Endothelial cell of umbilical vein (primary cell): ENCODE results near the gene TBATA. TPM values are rescaled to one million over a fixed set of nuclear protein-coding genes. Genes with fewer than 3 reads are reported as not detected.

Source experiments
- BruUV-seq: library from RNA; stranded (reverse); fragments of 400-500 nt; replicated peaks from 2 replicates; lab custom pipeline; 2021; lab: Mats Ljungman, UMichigan
- CTCF ChIA-PET: fragments of 300-600, 350-600 bp; sonication (Branson Sonifier 250); formaldehyde crosslinking; loops from one replicate; lab custom pipeline; 2021; ENCODE audit warnings: antibody characterized with exemption, inconsistent platforms; lab: Charles Lee
- POLR2A ChIA-PET: fragments of 300-600, 350-600 bp; sonication (Branson Sonifier 250); formaldehyde crosslinking; loops from one replicate; lab custom pipeline; 2021; ENCODE audit warnings: antibody characterized with exemption, inconsistent platforms; lab: Charles Lee
- DNase-seq: peaks from one replicate; pipeline ENCODE4 v3.0.0-alpha.2; 2011; ENCODE audit warnings: low read depth, low spot score
- FAIRE-seq: peaks from 2 replicates; lab custom pipeline; 2011; peaks lifted over from hg19 to GRCh38; lab: Jason Lieb, UNC
- H2AFZ ChIP-seq: 2 replicates; pipeline ENCODE4 v1.6.0; 2012; ENCODE audit warnings: low read depth, low read length, control low read depth, inconsistent platforms
- H3K27ac ChIP-seq: 2 replicates; pipeline ENCODE4 v1.5.1; 2011; ENCODE audit warnings: low read depth, mild to moderate bottlenecking, control low read depth, low read length, moderate library complexity; ENCODE audit not compliant: insufficient read depth
- H3K27me3 ChIP-seq, 2 experiments: 2 replicates each; pipeline versions ENCODE4 v1.6.0 to v1.6.1; 2011; ENCODE audit warnings: low read length in 2 of 2, mixed read lengths in 1 of 2; ENCODE audit not compliant: control insufficient read depth in 2 of 2, insufficient read depth in 2 of 2
- H3K36me3 ChIP-seq, 2 experiments: 2 replicates in 1 of 2; 3 replicates in 1 of 2; pipeline ENCODE4 v1.5.1; 2011; ENCODE audit warnings: low read length in 2 of 2, mild to moderate bottlenecking in 1 of 2, moderate library complexity in 1 of 2; ENCODE audit not compliant: control insufficient read depth in 2 of 2, insufficient read depth in 2 of 2; ENCODE audit errors: extremely low read depth in 1 of 2
- H3K4me1 ChIP-seq: 3 replicates; pipeline ENCODE4 v1.5.1; 2011; ENCODE audit warnings: mild to moderate bottlenecking, low read length; ENCODE audit not compliant: control insufficient read depth, insufficient read depth; ENCODE audit errors: extremely low read depth
- H3K4me2 ChIP-seq: 2 replicates; pipeline ENCODE4 v1.6.1; 2011; ENCODE audit warnings: low read length, control low read depth, mixed read lengths; ENCODE audit not compliant: insufficient read depth
- H3K4me3 ChIP-seq, 3 experiments: fragments of 200-600 bp in 1 of 3; sonication (generic), shearing (Covaris generic) in 1 of 3; replicated peaks in 1 of 3; 2 replicates each; pipeline ENCODE4 v1.5.1; 2011 to 2016; ENCODE audit warnings: control low read depth in 3 of 3, low read length in 3 of 3, mild to moderate bottlenecking in 2 of 3, inconsistent platforms in 1 of 3, low read depth in 1 of 3, moderate library complexity in 1 of 3; ENCODE audit not compliant: insufficient read depth in 1 of 3
- H3K79me2 ChIP-seq: 2 replicates; pipeline ENCODE4 v1.6.0; 2012; ENCODE audit warnings: low read length, inconsistent platforms; ENCODE audit not compliant: control insufficient read depth, insufficient read depth
- H3K9ac ChIP-seq: replicated peaks from 2 replicates; pipeline ENCODE3; 2011; ENCODE audit warnings: low read length, control low read depth; ENCODE audit not compliant: insufficient read depth; ENCODE audit errors: extremely low read depth
- H3K9me1 ChIP-seq: replicated peaks from 3 replicates; pipeline ENCODE4 v1.6.0; 2011; ENCODE audit warnings: mild to moderate bottlenecking, low read length; ENCODE audit not compliant: control insufficient read depth, insufficient read depth; ENCODE audit errors: extremely low read depth
- H3K9me3 ChIP-seq: replicated peaks from 2 replicates; pipeline ENCODE4 v1.5.1; 2012; ENCODE audit warnings: low read length, inconsistent platforms; ENCODE audit not compliant: control insufficient read depth, insufficient read depth
- H4K20me1 ChIP-seq: replicated peaks from 2 replicates; pipeline ENCODE3; 2011; ENCODE audit warnings: mild to moderate bottlenecking, low read length; ENCODE audit not compliant: control insufficient read depth, insufficient read depth; ENCODE audit errors: extremely low read depth
- EZH2 ChIP-seq: IDR thresholded peaks from 2 replicates; pipeline ENCODE4 v1.6.1; 2012; ENCODE audit warnings: borderline replicate concordance, low read depth, mild to moderate bottlenecking, moderate library complexity, low read length, inconsistent platforms; ENCODE audit not compliant: severe bottlenecking
- POLR2AphosphoS5 ChIP-seq: IDR thresholded peaks from 2 replicates; pipeline ENCODE4 v1.6.1; 2012; ENCODE audit warnings: low read depth, mild to moderate bottlenecking, control low read depth, low read length, moderate library complexity; ENCODE audit not compliant: insufficient read depth
- dilution Hi-C: fragments of 300-500 bp; cut with MboI; formaldehyde crosslinking; loops from one replicate; pipeline ENCODE4 v1.15.0; 2019; ENCODE audit warnings: low sequenced_read_pairs; ENCODE audit not compliant: extremely low pct_ligation_motif_present
- intact Hi-C: fragments of 100-400 bp; cut with micrococcal nuclease; formaldehyde crosslinking; loops from one replicate; pipeline ENCODE4 v1.10.0; 2022
- polyA plus RNA-seq, 4 experiments: library from polyadenylated mRNA; depleted of rRNA in 3 of 4; stranded (reverse) in 3 of 4; unstranded in 1 of 4; fragments of >200 nt; gene quantifications; 2 replicates each; pipeline versions ENCODE4 v1.2.1 to v1.2.3, GENCODE V29; 2011 to 2012; ENCODE audit warnings: missing spikeins in 1 of 4
- total RNA-seq: library from RNA; stranded (reverse); gene quantifications from 2 replicates; pipeline ENCODE4 v1.2.3, GENCODE V29; 2021
- TF ChIP-seq, protein P1 (sequence below), 2 donors: IDR thresholded peaks; 1 replicate in 1 of 2; 2 replicates in 1 of 2; pipeline ENCODE4 v1.5.1; 2011; ENCODE audit warnings: low read length in 2 of 2, mild to moderate bottlenecking in 2 of 2, moderate library complexity in 2 of 2, control low read depth in 1 of 2, inconsistent platforms in 1 of 2, low read depth in 1 of 2; ENCODE audit not compliant: insufficient read depth in 1 of 2; ENCODE audit errors: extremely low read depth in 1 of 2

Gene TBATA
- total and polyA plus RNA-seq, 2 donors (not counting 3 experiments of a cell fraction or from before 2014, with no cell fraction given), result not detected

DNA sequence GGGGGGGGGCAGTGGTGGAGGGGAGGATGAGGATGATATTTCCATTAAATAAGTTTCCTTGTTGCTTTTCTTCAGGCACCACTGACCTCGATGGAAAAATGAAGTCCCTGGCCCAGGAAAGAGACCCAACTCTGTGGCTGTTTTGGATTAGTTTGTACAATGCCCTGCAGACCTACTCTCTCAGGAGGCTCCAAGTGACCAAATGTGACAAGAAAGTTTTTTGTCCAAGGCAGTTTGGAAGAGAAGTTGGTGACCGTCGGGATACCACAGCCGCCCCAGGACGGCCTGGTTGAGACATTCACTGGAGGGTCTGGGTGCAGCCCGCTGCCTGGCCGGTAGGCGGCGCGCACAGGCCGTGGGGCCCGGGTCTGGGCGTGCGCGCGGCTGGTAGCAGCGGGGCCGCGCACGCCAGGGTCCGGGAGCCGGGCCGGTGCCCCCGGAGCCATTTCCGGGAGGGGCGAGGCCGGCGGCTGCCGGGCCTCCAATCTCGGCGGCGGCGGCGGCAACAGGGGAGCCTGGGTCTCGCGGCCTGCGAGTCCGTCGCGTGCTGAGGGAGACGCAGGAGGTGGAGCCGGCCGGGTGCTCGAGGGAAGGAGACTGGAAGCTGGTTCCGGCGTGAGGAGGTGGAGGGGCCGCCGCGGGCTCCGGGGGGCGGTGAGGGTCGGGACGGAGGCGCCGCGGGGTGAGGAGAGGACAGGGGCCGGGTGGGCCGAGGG is 30.5 kb upstream of the TBATA start, which contains the start of gene SGPL1:
SGPL1 (plus strand) TSS at position 445 of the 716 bp plus-strand sequence. CDS start 906 bp downstream, outside the sequence.
- Histone ChIP-seq H3K9me1 (no peaks in the 10 kb centered on the region), H3K27ac (peak within 1 kb of the TSS; percentile 23), H3K4me1 (peaks cover 3% of the 10 kb centered on the region), H3K4me3 (peak within 1 kb of the TSS; percentile 58 to 75 (median 59)), H3K79me2 (peaks cover 12% of the 10 kb centered on the region), H3K9me3 (no peaks in the 10 kb centered on the region), H4K20me1 (no peaks in the 10 kb centered on the region), H3K9ac (peak within 1 kb of the TSS; percentile 56), H2AFZ (peak within 1 kb of the TSS; percentile 67), H3K4me2 (peak within 1 kb of the TSS; percentile 44), H3K36me3 (peaks cover 0 to under 1% of the 10 kb centered on the region in 2 experiments), H3K27me3 (peaks cover 0 to 3% of the 10 kb centered on the region in 2 experiments)
- DNase-seq, result peak; percentile 79
- intact Hi-C loops, result loop anchor here (1.0 to 5.0 kb wide), 3 partner anchors 17 to 397 kb away; partner anchors contain the start of gene UNC5B
- dilution Hi-C loops, result no loop called here
- FAIRE-seq, result peak; percentile 73
- TF ChIP-seq POLR2AphosphoS5 (peak; percentile 85), EZH2 (no peak)
- TF ChIP-seq, protein P1, sequence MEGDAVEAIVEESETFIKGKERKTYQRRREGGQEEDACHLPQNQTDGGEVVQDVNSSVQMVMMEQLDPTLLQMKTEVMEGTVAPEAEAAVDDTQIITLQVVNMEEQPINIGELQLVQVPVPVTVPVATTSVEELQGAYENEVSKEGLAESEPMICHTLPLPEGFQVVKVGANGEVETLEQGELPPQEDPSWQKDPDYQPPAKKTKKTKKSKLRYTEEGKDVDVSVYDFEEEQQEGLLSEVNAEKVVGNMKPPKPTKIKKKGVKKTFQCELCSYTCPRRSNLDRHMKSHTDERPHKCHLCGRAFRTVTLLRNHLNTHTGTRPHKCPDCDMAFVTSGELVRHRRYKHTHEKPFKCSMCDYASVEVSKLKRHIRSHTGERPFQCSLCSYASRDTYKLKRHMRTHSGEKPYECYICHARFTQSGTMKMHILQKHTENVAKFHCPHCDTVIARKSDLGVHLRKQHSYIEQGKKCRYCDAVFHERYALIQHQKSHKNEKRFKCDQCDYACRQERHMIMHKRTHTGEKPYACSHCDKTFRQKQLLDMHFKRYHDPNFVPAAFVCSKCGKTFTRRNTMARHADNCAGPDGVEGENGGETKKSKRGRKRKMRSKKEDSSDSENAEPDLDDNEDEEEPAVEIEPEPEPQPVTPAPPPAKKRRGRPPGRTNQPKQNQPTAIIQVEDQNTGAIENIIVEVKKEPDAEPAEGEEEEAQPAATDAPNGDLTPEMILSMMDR (IDR thresholded peaks at IDR 0.05; ENCODE audit: extremely low read depth in 1 of 2, insufficient read depth in 1 of 2, low read depth in 1 of 2, low read length in 2 of 2), result peak; percentile 91 to 99
- ChIA-PET POLR2A (no interaction called here), CTCF (interaction anchor here (1.0 to 2.8 kb wide), 7 partner anchors 12 to 354 kb away, joined by 4 to 21 read pairs (median 7); partner anchors contain the start of gene PCBD1)
- BruUV-seq, result TSS peak; percentile 48
